Adrenal gland (tissue), 12 donors: Measurements from ENCODE around the gene TPM1. TPM values are rescaled to one million over a fixed set of nuclear protein-coding genes. Genes with fewer than 3 reads are reported as not detected.

ENCODE experiments used
- DNase-seq, 7 donors: peaks; one replicate each; pipeline ENCODE4 v3.0.0-alpha.2; 2019 to 2020
- H3K27ac ChIP-seq, 5 donors: fragments of 200-600 bp; sonication (generic) in 4 of 5; 1 replicate in 3 of 5; 2 replicates in 2 of 5; pipeline versions ENCODE4 v1.5.1 to v1.8.0; 2016 to 2020; ENCODE audit warnings: mild to moderate bottlenecking in 1 of 5
- H3K27me3 ChIP-seq: fragments of 200-600 bp; 2 replicates; pipeline ENCODE4 v1.8.0; 2021
- H3K36me3 ChIP-seq, 2 donors: fragments of 200-600 bp; replicated peaks in 1 of 2; 1 replicate in 1 of 2; 2 replicates in 1 of 2; pipeline versions ENCODE4 v1.5.1 to v1.8.0; 2018 to 2022
- H3K4me1 ChIP-seq, 2 donors: fragments of 200-600 bp; replicated peaks in 1 of 2; 1 replicate in 1 of 2; 2 replicates in 1 of 2; pipeline versions ENCODE4 v1.5.1 to v1.8.0; 2018 to 2021
- H3K4me3 ChIP-seq, 4 donors: fragments of 200-600 bp; sonication (generic) in 3 of 4; one replicate each; pipeline ENCODE4 v1.5.1; 2016 to 2018
- H3K9me3 ChIP-seq, 3 donors: fragments of 200-600 bp; sonication (generic) in 1 of 3; replicated peaks in 1 of 3; 1 replicate in 2 of 3; 2 replicates in 1 of 3; pipeline versions ENCODE4 v1.5.1 to v1.8.0; 2016 to 2021
- POLR2A ChIP-seq, 2 donors: fragments of 450-650 bp; IDR thresholded peaks; one replicate each; pipeline ENCODE4 v1.6.1; 2017; ENCODE audit warnings: antibody characterized with exemption in 2 of 2, mild to moderate bottlenecking in 2 of 2, moderate library complexity in 1 of 2
- WGBS, 4 donors: extraction: QIAGEN DNeasy Blood & Tissue Kit in 2 of 4; methylation state at CpG; one replicate each; pipeline versions ENCODE4 v1.1.5 to v1.1.7; 2013 to 2017; 5-methylcytosine and 5-hydroxymethylcytosine counted together
- intact Hi-C, 2 donors: fragments of 100-400 bp; cut with DNase I; formaldehyde crosslinking; loops; one replicate each; pipeline versions ENCODE4 v1.14.1 to v1.15.0; 2022 to 2023
- polyA plus RNA-seq, 3 donors: library from polyadenylated mRNA; stranded (reverse); fragments of 200-250 nt in 2 of 3; fragments of 350-450 nt in 1 of 3; fragmentation: Illumina TruSeq in 1 of 3; extraction: RNeasy Lipid Tissue Mini Kit (QIAGEN cat#74804) in 1 of 3; gene quantifications; one replicate each; pipeline ENCODE4 v1.2.3, GENCODE V29; 2013 to 2014
- total RNA-seq, 9 donors: library from RNA; depleted of rRNA in 4 of 9; stranded (reverse); fragments of >200 nt in 4 of 9; fragments of 120-200 nt in 1 of 9; fragmentation: NEBNext Ultra II Directional in 1 of 9; extraction: Animal tissue kit (Norgen Biotek cat#: 25700) in 1 of 9; gene quantifications; one replicate each; pipeline versions ENCODE4 v1.1.0 to v1.2.4, GENCODE V29; 2013 to 2023
- TF ChIP-seq, protein P1 (sequence below), 6 experiments: fragments of 450-650 bp in 4 of 6; fragments of 200-600 bp in 2 of 6; sonication (generic) in 1 of 6; IDR thresholded peaks; 1 replicate in 5 of 6; 2 replicates in 1 of 6; pipeline versions ENCODE4 v1.5.1 to v1.8.0; 2016 to 2021; ENCODE audit warnings: antibody characterized with exemption in 6 of 6, mild to moderate bottlenecking in 2 of 6, moderate library complexity in 1 of 6
- donor health status: healthy with polysubstance abuse.
- donor health status: Bipolar disorder and iron deficiency.
- donor health status: DM: yes; HTN: yes; CAD: no.
- donor health status: DM: no; HTN: no; CAD: no.
- donor health status: DM: no; HTN: no; CAD: no.
- donor health status: DM: yes; HTN: yes; CAD: no.

TPM1 gene
- total and polyA plus RNA-seq, 12 donors = 81.8 to 246 (median 167) TPM

DNA sequence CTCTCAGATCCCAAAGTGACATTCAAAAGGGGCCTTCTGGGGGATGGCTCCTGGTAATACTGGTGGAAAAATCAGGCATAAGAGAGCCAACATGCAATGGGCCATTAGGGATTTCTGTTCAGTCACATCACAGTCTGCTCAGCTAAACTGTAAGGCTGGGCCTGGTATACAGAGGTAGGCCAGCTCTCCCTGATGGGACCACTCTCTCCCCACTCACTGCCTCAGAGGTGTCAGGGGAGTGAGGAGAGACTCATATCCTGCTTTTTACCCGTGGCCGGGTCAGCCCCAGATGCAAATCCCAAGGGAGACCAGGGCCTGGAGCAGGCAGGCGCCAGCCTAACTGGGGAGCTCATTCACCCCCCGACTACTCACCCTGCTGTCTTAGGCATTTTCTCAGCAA, 48.1 kb upstream of the TPM1 start:
- intact Hi-C loops = no loop called here
- Histone ChIP-seq H3K27ac (no peak overlapping the region), H3K9me3 (no peaks in the 10 kb centered on the region), H3K4me3 (no peak overlapping the region), H3K27me3 (no peaks in the 10 kb centered on the region), H3K36me3 (no peaks in the 10 kb centered on the region), H3K4me1 (no peaks in the 10 kb centered on the region)
- no peak for DNase-seq
- TF ChIP-seq POLR2A (IDR thresholded peaks at IDR 0.05) = no peak
- TF ChIP-seq, protein P1, sequence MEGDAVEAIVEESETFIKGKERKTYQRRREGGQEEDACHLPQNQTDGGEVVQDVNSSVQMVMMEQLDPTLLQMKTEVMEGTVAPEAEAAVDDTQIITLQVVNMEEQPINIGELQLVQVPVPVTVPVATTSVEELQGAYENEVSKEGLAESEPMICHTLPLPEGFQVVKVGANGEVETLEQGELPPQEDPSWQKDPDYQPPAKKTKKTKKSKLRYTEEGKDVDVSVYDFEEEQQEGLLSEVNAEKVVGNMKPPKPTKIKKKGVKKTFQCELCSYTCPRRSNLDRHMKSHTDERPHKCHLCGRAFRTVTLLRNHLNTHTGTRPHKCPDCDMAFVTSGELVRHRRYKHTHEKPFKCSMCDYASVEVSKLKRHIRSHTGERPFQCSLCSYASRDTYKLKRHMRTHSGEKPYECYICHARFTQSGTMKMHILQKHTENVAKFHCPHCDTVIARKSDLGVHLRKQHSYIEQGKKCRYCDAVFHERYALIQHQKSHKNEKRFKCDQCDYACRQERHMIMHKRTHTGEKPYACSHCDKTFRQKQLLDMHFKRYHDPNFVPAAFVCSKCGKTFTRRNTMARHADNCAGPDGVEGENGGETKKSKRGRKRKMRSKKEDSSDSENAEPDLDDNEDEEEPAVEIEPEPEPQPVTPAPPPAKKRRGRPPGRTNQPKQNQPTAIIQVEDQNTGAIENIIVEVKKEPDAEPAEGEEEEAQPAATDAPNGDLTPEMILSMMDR (IDR thresholded peaks at IDR 0.05) = no peak
- 80 to 93% (median 87%) methylated on average over 2 to 4 of the region's 4 CpGs for WGBS, 4 donors

DNA sequence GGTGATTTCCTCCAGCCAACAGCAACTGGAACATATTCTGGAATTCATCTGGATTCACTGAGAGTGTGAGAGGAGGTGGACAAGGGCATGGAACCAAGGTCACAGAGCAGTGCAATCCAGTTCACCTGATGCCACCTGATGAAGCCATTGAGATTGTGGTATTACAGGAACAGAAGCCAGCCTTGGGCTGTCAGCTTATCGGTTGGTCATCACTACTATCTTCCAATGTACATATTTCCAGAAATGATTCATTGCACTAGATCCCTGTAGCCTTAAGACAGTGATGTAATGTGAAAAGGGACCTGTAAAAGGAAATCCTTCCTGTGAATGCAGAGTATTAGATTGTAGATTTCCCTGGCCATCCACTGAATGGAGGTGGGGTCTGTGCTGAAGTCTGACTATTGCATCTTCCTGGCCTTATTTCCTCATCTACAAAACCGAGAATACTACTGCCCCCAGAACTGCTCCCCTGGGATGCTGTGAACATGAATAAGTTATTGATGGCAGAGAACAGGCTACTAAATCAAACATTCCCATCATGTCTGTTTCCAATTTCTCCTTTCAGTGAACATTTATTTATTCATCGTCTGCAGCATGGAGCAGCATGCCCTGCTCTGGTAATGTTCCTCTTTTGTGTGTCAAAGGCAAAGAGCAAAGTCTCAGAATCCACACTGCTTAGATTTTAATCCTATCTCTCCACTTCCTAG, 47.4 kb upstream of the TPM1 start:
- WGBS, 4 donors = 50 to 72% (median 57%) methylated on average over 3 of the region's 3 CpGs

DNA sequence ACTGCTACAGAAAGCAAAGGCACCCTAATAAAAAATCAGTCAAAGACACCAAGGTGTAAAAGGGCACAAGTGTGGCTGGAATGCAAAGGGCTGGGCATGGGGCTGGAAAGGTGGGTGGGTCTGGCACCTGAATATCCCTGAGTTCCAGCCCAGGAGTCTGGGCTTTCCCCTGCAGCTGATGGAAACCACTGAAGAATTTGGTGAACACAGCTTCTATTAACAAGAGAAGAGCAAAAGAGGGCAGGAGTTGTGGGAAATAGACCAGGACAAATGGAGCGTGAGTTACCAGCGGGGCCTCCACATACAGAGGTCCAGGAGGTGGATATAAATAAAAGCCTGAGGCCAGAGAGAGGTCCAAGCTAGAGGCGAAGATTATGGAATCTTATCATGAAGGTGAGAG, 45.1 kb upstream of the TPM1 start:
- H3K9me3 ChIP-seq = no peaks in the 10 kb centered on the region
- no peaks in the 10 kb centered on the region for H3K36me3 ChIP-seq
- no peak for DNase-seq
- no peak overlapping the region for H3K4me3 ChIP-seq
- TF ChIP-seq, protein P1 (IDR thresholded peaks at IDR 0.05) = no peak
- no peak for TF ChIP-seq POLR2A (IDR thresholded peaks at IDR 0.05)
- intact Hi-C loops = no loop called here
- H3K27me3 ChIP-seq = no peaks in the 10 kb centered on the region
- no peak overlapping the region for H3K27ac ChIP-seq
- 93 to 99% (median 97%) methylated on average over 3 of the region's 3 CpGs for WGBS, 4 donors
- H3K4me1 ChIP-seq = no peaks in the 10 kb centered on the region

More for the DNA sequence above, 47.4 kb upstream of the TPM1 start:
- no peak for DNase-seq
- Histone ChIP-seq H3K27me3 (no peaks in the 10 kb centered on the region), H3K4me3 (no peak overlapping the region), H3K9me3 (no peaks in the 10 kb centered on the region), H3K36me3 (no peaks in the 10 kb centered on the region), H3K4me1 (no peaks in the 10 kb centered on the region), H3K27ac (no peak overlapping the region)
- intact Hi-C loops = no loop called here
- TF ChIP-seq, protein P1 (IDR thresholded peaks at IDR 0.05) = no peak

DNA sequence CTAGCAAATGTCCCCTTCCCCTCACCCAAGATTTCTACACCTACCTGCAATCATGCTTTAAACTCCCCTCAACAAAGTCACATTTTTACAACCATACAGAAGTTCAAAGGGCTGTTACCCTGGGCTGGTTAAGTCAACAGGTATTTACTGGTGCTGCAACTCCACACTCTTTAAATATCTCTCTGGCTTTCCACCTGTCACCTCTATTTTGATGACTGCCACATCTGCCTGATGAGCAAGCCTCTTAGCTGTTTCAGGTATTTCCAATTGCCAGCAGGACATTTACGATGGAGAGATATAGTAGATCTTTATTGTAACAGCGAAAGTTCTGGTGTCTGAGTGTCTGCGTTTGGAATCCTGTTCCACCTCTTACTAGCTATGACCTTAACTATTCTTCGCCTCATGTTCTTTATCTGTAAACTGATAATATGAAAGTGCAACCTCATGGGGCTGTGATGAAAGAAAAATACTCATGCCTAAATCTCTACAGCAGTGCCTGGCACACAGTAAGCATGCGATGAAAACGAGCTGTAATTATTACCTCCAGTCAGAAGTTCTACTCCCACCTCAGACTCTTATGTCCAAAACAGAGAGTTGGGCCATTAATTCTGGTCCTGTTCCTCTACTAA, 44.2 kb upstream of the TPM1 start:
- intact Hi-C loops = no loop called here
- no peak for DNase-seq
- H3K36me3 ChIP-seq = no peaks in the 10 kb centered on the region
- H3K27me3 ChIP-seq = no peaks in the 10 kb centered on the region
- no peaks in the 10 kb centered on the region for H3K9me3 ChIP-seq
- H3K27ac ChIP-seq = no peak overlapping the region
- no peaks in the 10 kb centered on the region for H3K4me1 ChIP-seq
- WGBS, 4 donors = 86 to 91% (median 90%) methylated on average over 6 of the region's 6 CpGs
- TF ChIP-seq, protein P1 (IDR thresholded peaks at IDR 0.05) = no peak
- no peak for TF ChIP-seq POLR2A (IDR thresholded peaks at IDR 0.05)
- no peak overlapping the region for H3K4me3 ChIP-seq
